Glutamatergic neuron (in vitro differentiated cells): Measurements from ENCODE around the gene NFATC2IP. TPM values are rescaled to one million over a fixed set of nuclear protein-coding genes. Genes with fewer than 3 reads are reported as not detected.

Source experiments
- DNase-seq: peaks from one replicate; pipeline ENCODE4 v3.0.0; 2022
- H3K27ac Mint-ChIP-seq: one replicate; pipeline ENCODE4 v1.8.0; 2020; ENCODE audit warnings: mild to moderate bottlenecking, mixed read lengths, inconsistent platforms; ENCODE audit not compliant: unreplicated experiment
- H3K27me3 Mint-ChIP-seq: one replicate; pipeline ENCODE4 v1.8.0; 2020; ENCODE audit warnings: mild to moderate bottlenecking, moderate library complexity, mixed read lengths, inconsistent platforms; ENCODE audit not compliant: unreplicated experiment
- H3K36me3 Mint-ChIP-seq: one replicate; pipeline ENCODE4 v1.8.0; 2020; ENCODE audit warnings: mild to moderate bottlenecking, mixed read lengths, inconsistent platforms; ENCODE audit not compliant: unreplicated experiment
- H3K4me1 Mint-ChIP-seq: one replicate; pipeline ENCODE4 v1.8.0; 2020; ENCODE audit warnings: mild to moderate bottlenecking, low read depth, mixed read lengths, inconsistent platforms; ENCODE audit not compliant: unreplicated experiment
- H3K4me3 Mint-ChIP-seq: one replicate; pipeline ENCODE4 v1.8.0; 2020; ENCODE audit warnings: mild to moderate bottlenecking, mixed read lengths, inconsistent platforms; ENCODE audit not compliant: unreplicated experiment
- H3K9me3 Mint-ChIP-seq: one replicate; pipeline ENCODE4 v1.8.0; 2020; ENCODE audit warnings: mild to moderate bottlenecking, moderate library complexity, mixed read lengths, inconsistent platforms; ENCODE audit not compliant: unreplicated experiment
- total RNA-seq: library from RNA; stranded (reverse); fragmentation: NEBNext Ultra II Directional; extraction: Animal tissue kit (Norgen Biotek cat#: 25700); gene quantifications from one replicate; pipeline ENCODE4 v1.2.1, GENCODE V29; 2021; ENCODE audit not compliant: unreplicated experiment
- TF ChIP-seq, protein P1 (sequence below): fragments of 200-600 bp; sonication (generic); IDR thresholded peaks from one replicate; pipeline ENCODE4 v1.5.0; 2021; ENCODE audit not compliant: partially characterized antibody, unreplicated experiment

NFATC2IP gene
- total RNA-seq, 1 donor from 2014 or later, result 59.6 TPM

DNA sequence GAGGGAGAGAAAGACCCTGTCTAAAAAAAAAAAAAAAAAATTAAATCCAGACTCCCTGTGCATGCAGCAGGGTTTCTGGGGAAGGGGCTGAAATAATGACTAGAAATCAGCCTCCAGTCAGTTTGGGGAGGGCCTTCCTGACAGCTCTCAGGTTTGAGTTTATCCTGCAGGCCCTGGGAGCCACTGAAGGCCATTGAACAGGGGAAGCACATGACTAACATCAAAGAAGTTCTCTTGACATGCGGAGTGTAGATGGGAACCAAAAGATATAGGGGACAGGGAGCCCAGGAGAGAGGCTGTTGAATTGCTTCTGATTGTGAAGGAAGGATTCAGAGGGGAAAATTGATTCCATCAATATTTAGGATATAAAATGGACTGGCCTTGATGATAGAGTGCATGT, 22.9 kb upstream of the NFATC2IP start:
- peaks cover 15% of the 10 kb centered on the region for H3K4me1 Mint-ChIP-seq
- H3K36me3 Mint-ChIP-seq, result no peaks in the 10 kb centered on the region
- peaks cover 6% of the 10 kb centered on the region for H3K27me3 Mint-ChIP-seq
- TF ChIP-seq, protein P1, sequence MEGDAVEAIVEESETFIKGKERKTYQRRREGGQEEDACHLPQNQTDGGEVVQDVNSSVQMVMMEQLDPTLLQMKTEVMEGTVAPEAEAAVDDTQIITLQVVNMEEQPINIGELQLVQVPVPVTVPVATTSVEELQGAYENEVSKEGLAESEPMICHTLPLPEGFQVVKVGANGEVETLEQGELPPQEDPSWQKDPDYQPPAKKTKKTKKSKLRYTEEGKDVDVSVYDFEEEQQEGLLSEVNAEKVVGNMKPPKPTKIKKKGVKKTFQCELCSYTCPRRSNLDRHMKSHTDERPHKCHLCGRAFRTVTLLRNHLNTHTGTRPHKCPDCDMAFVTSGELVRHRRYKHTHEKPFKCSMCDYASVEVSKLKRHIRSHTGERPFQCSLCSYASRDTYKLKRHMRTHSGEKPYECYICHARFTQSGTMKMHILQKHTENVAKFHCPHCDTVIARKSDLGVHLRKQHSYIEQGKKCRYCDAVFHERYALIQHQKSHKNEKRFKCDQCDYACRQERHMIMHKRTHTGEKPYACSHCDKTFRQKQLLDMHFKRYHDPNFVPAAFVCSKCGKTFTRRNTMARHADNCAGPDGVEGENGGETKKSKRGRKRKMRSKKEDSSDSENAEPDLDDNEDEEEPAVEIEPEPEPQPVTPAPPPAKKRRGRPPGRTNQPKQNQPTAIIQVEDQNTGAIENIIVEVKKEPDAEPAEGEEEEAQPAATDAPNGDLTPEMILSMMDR, result no peak
- peaks cover 8% of the 10 kb centered on the region for H3K9me3 Mint-ChIP-seq
- no peak overlapping the region for H3K27ac Mint-ChIP-seq
- no peak for DNase-seq
- H3K4me3 Mint-ChIP-seq, result no peak overlapping the region

DNA sequence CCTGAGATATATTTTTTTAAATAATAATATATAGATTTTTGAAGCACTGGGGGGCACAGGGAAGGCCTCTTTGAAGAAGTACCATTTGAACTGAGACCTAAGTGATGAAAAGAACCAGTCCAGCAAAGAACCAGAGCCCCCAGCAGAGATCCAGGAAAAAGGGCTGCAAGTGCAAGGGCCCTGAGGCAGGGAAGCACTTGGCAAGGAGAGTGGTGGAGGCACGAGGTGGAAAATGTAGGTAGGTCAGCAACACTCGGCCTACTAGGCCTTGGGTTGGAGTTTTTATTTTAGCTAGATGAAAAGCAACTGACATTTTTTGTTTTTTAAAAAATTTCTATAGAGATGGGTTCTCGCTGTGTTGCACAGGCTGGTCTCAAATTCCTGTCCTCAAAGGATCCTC, 20.5 kb upstream of the NFATC2IP start:
- Mint-ChIP-seq H3K4me3 (no peak overlapping the region), H3K27ac (no peak overlapping the region), H3K27me3 (peaks cover 10% of the 10 kb centered on the region), H3K4me1 (peaks cover 10% of the 10 kb centered on the region), H3K9me3 (peaks cover 7% of the 10 kb centered on the region), H3K36me3 (no peaks in the 10 kb centered on the region)
- TF ChIP-seq, protein P1, result no peak
- DNase-seq, result no peak

DNA sequence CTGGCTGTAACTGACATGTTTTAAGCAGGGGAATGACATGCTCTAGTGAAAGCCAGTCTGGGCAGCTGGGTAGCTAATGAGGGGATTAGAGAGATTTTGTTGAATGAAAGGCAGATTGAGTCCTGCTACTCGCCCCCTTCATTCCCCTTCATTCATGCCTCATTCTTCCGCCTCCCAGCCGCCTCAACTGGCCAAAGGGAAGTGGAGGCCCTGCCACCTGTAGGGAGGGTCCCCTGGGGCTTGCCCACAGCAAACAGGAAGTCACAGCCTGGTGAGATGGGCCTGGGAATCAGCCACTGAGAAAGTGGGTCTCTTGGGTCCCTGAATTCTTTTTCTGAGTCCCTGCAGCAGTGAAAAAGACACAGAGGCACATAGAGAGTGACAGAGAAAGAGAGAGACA, 20.1 kb upstream of the NFATC2IP start:
- Mint-ChIP-seq H3K27ac (no peak overlapping the region), H3K36me3 (no peaks in the 10 kb centered on the region), H3K9me3 (peaks cover 6% of the 10 kb centered on the region), H3K4me1 (peaks cover 10% of the 10 kb centered on the region), H3K27me3 (peaks cover 9% of the 10 kb centered on the region), H3K4me3 (no peak overlapping the region)
- TF ChIP-seq, protein P1, result no peak
- DNase-seq, result no peak

GRCh38 chr16:28931801-28932225, 18.9 kb upstream of the NFATC2IP start, which contains the start of gene CD19:
TSS of gene CD19 (plus strand) at chr16:28931971. CDS start at chr16:28932001, 30 bp downstream.
- Mint-ChIP-seq H3K9me3 (peaks cover 3% of the 10 kb centered on the region), H3K4me1 (peaks cover 9% of the 10 kb centered on the region), H3K27me3 (peaks cover 5% of the 10 kb centered on the region), H3K27ac (peak within 1 kb of the TSS; percentile 38), H3K4me3 (peak within 1 kb of the TSS; percentile 39), H3K36me3 (no peaks in the 10 kb centered on the region)
- DNase-seq, result no peak
- TF ChIP-seq, protein P1, result no peak

GRCh38 chr16:28932339-28933141, 18.2 kb upstream of the NFATC2IP start:
- Mint-ChIP-seq H3K4me3 (peak overlapping the region; percentile 39), H3K36me3 (no peaks in the 10 kb centered on the region), H3K27ac (peak overlapping the region; percentile 38), H3K4me1 (peaks cover 9% of the 10 kb centered on the region), H3K27me3 (peaks cover 5% of the 10 kb centered on the region), H3K9me3 (peaks cover 3% of the 10 kb centered on the region)
- DNase-seq, result no peak
- TF ChIP-seq, protein P1, result no peak
